HG02852 (cell line): Measurements from ENCODE around the gene GSTT4.
"Not testable (repeated sequence)": the region's sequence is repeated elsewhere in the genome, so short reads cannot be mapped to it uniquely, and the experiment has no call there.

Source experiments
- ATAC-seq: cut with Tn5 transposase; IDR thresholded peaks from one replicate; pipeline ENCODE4 v1.9.1; 2021; ENCODE audit warnings: mild to moderate bottlenecking, moderate library complexity; ENCODE audit not compliant: unreplicated experiment

Gene GSTT4

GRCh38 chr22:23954193-23954990, 50.9 kb downstream of the GSTT4 start:
- not testable (repeated sequence) for ATAC-seq

DNA sequence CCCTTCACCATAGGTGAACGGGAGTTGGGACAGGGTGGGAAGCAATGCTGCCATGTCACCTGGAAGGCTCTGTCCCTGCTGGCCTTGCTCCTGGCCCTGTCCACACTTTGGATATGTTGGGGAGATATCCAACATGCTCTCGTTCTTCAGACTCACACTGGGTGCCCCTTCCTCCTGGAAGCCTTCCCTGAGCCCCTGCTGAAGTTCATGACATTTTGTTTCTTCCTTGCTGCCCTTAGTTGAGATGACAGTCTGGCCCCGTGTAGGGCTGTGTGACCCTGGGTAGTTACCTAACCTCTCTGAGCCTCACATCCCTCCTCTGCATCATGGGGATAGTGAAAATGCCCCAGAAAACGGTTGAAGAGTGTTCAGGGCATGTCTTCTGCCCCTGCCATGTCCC, 51.8 kb downstream of the GSTT4 start:
- not testable (repeated sequence) for ATAC-seq

DNA sequence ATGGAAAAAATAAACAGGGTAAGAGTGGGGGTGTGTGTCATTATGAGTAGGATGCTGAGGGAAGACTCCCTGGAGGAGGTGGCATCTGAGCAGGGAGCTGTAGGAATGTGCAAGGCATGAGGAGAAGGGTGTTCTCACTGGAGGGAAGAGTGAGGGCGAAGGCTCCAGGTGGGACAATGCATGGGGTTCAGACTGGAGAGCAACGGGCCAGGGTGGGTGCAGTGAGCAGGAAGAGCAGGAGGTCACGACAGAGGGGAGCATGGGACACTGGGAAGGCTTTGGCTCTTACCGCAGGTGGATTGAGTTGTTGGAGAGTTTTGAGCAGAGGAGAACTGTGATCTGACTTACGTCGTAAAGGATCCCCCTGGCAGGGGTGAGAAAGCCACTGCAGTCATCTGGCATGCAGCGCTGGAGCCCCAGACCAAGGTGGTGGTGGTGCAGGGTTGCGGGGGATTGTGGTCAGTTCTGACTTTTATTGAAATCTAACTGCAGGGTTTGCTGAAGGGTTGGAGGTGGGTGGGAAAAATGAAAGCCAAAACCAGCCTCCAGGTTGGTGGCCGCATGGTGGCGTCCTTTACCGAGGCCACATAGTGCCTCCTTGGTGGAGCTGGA, 52.4 kb downstream of the GSTT4 start:
- not testable (repeated sequence) for ATAC-seq

DNA sequence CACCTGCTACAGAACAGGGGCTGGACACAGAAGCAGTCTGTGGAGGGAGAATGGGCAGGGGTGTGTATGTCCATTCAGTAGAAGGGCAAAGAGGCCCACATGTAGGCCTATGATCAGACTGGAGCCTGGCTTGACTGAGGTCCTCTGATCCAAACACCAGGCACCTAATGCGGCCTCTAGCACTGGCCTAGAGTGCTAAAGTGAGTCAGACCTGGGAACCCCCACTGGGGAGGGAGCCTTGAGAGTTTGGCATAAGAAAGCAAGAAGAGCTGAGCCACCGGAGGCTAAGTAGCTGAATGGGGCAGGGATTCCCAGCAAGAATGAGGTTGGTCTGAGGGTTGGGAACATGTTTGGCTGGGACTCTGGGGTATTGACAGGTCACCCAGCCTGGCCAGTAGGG, 53.9 kb downstream of the GSTT4 start:
- not testable (repeated sequence) for ATAC-seq

DNA sequence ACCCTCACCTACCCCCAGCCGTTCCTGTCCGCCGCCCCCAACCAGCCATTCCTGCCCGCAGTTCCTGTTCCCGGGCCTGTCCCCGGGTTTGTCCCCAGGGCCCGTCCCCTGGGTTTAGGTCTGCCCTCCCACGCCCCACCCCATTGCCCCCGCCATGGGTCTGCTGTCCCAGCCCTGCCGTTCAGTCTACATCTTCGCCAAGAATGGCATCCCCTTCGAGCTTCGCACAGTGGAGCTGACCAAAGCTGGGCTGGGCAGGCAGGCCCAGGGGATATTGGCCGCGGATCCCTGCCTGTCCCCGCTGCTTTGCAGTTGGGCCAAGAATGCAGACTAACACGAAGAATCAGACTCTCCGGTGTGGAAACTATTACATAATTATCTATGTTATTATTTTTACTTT, 55.5 kb downstream of the GSTT4 start:
- not testable (repeated sequence) for ATAC-seq
